Urothelium cell line (cell line): ENCODE results near the gene DNAJB4.

Experiments
- DNase-seq: peaks from one replicate; pipeline ENCODE4 v3.0.0; 2011; ENCODE audit warnings: low spot score, mixed read lengths
- FAIRE-seq: peaks from 2 replicates; lab custom pipeline; 2011; peaks lifted over from hg19 to GRCh38; lab: Jason Lieb, UNC

DNAJB4 gene

DNA sequence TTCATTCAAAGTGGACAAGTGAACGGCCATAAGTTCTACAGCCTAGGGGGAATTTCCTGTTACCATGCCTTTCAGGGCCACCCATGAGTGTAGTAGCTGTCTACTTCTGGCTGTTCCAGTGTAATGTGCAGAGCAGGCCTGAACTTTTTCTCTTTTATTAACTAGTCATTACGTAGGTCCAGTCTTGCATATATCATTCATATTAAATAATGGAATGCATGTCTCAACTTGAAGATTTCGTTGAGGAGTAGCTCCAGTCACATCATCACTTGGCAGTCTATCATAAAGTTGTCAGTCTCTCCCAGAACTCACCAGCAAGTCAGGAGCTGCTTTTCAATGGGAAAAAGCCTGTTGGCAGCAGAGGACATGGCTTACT, 29.0 kb downstream of the DNAJB4 start:
- FAIRE-seq (no peak), DNase-seq (no peak)

DNA sequence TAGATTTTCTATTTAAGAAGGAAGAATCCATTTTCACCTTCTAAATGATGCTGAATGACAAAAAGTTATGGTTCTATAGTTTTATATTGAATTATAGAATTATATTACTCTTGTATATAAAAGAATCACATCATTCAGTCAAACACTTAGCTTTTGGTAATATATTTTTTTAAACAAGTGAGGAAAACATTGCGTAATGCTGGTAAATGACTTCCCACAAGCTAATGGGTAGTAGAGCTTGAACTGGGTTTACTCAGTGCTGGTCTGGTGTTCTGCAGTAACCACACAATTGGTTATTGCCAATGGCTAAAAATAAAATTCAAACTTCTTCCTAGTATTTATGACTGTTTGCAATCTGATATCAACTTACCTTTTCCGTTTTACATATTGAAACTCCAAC, 30.4 kb downstream of the DNAJB4 start:
- DNase-seq (no peak), FAIRE-seq (no peak)

DNA sequence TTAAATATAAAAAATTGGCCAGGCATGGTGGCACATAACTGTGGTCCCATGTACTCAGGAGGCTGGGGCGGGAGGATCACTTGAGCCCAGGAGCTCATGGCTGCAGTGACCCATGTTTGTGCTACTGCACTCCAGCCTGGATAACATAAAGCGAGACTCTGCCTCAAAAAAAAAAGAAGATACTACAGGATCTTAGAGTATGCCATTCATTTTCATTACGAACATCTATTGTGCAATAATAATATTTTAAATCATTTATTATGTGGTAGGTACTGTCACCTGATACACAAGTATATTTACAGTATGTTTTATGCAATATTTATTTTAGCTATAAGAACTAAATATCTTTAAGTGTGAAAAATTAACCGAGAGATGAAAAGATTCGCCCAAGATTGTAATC, 31.7 kb downstream of the DNAJB4 start:
- no peak for FAIRE-seq
- no peak for DNase-seq

DNA sequence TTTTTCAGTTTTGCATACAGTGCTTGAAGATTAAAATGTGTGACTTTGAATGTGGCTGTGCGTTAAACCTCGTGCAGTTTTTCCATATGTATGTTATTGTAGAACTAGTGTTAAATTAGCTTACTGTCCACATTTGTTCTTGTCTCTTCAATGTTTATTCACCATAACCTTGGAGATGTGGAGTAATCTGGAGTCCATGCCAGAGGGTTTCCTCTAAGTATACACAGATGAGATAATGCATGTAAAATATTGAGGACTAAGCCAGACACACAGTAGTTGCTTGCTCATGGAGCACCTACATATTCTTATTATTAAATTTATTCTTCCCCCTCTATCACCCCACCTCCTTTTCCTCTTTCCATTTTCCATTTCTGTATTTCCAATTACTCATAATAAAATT, 33.3 kb downstream of the DNAJB4 start:
- FAIRE-seq: no peak

DNA sequence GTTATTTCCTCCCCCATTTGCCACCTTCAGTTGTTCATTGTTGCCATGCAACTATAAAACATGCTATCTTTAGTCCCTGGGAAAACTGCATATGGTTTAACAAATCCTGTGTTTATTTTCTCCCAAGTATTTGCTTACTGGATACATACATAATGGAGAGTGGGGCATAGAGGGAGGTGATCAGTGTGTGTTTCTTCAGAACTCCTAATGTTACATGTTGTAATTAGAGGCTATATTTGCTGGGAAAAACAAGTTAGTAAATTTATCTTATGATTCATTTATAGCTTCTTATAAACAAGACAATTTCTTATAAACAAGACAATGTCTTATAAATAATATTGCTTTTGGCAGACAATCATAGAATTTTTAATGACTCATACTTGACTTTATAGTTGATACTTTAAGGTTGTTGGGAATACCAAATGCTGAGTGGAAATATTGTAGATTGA, 33.8 kb downstream of the DNAJB4 start:
- no peak for DNase-seq
- FAIRE-seq: no peak

More for the DNA sequence above, 33.3 kb downstream of the DNAJB4 start:
- no peak for DNase-seq

DNA sequence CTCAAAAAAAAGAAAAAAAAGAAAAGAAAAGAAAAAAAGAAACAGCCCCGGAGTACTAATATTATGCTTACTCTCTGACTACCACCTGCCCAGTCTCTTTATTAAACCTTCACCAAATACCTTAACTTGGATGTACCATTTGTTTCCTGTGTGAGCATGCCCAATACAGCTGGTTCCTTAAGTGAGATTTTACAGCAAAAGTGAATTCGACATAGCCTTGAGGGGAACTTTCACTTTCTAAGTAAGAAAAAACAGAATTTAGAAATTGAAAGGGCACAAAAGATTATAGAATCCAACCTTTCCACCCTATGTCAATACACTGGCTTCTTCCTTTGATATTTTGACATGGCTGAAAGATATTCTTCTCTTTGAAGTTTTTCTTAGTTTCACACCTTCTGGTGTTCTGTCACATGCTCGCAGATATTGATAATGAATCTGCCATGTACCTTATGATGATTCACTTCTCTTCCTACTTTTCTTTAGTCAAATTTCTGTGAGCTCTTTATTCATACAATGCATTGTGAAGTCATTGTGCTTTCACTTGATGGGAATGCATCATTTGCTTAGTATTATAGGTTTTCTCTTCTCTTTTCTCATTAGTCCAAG, 35.8 kb downstream of the DNAJB4 start:
- FAIRE-seq: no peak

DNA sequence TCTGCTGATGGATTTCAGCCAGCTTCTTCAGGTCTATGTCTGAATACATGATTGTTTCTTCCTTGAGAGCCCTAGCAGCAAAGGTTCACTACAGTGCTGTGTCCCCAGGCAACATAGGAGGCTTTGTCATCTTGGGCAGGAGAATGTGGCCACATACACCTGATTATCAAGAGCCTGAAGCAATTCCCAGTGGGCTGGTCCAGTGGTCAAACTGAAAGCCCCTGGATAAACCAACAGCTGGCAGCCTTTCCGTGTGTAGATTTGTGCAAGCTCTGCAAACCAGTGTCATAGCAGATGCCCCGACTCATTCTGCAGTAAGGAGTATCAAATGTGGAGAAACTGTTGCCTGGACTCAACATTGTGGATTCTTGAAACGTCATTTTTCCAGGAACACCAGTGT, 38.7 kb downstream of the DNAJB4 start:
- FAIRE-seq (no peak), DNase-seq (no peak)

More for the DNA sequence above, 35.8 kb downstream of the DNAJB4 start:
- no peak for DNase-seq

DNA sequence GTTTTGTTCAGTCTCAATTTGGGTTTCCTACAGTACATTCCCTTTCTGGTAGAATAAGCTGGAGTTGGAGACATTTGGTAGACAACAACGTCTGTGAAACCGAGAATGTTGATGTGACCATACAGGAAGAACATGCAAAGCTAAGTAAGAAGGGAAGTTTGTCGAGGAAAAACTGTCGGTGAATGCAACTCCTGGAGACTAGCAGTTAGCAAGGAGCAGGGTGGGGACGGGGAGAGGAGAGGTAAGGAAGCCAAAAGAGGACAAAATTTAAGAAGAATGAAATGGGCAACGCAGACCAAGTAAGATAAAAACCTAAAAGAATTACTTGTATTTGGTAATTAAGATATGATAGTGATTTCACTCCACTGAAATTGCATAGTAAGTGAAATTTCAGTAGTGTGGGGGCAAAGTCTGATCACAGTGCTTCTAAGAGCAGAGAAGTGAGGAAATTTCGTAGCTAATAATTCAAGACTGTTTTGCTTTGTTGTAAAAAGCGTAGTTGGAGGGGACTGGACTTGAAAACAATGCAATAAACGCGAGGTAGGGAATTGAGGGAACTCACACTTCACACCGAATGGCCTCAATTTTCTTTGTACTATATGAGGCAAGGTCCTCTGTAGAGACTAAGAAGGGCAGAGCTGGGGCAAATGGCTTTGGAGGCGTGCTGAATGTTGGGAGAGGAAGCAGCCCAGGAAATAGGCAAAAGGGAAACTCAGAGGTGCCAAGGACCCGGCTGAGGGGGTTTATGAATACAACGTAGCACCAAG, 40.2 kb downstream of the DNAJB4 start:
- DNase-seq (no peak), FAIRE-seq (no peak)

DNA sequence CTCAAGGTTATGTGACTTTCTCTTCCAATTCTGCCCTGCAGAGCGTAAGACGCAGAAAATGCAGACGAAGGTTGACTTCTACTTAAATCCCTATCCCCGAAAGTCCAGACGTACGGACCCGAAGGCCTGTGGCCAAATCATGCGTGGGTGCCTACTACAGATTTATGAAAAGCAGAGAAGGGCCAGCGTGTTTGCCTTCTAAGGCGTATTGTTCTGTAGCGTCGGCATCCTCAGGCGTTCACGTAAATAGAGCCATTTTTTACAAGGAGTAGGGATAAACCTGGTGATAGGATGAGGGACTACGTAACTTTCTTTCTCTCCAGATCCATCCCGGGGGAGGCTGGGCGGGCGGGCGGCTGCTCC, 40.8 kb downstream of the DNAJB4 start:
- no peak for FAIRE-seq
- no peak for DNase-seq

DNA sequence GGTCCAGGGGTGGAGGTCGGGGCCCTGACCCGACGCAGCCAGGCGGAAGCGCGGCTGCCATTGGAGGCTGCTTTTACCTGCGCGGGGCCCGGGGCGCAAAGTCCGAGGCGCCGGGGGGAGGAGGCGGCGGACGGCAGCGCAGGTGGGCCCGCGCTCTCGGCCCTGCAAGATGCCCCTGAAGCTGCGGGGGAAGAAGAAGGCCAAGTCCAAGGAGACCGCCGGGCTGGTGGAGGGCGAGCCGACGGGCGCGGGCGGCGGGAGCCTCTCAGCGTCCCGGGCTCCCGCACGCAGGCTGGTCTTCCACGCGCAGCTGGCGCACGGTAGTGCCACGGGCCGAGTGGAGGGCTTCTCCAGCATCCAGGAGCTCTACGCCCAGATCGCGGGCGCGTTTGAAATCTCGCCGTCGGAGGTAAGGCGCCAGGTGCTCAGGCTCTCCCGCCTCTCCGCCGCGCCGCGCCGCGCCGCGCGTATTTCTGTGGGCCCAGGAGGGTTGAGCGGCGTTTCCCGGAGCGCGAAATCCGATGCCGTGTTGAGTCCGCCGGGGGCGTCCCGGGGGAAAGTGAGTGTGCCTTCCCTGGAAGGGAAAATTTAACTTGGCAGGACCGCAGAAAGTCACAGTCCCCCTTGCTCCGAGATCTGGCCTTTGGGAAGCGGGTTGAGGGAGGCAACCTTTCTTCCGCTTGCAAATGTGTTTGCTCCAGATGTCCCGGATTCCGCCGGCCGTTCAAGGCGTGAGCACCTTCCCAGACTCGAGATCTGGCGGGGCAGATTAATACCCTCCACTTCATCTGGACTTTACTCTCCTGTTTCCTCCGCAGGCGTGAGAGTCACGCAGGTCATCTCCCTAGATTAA, 41.4 kb downstream of the DNAJB4 start, which contains the start of gene GIPC2:
GIPC2 (plus strand) TSS at position 41 of the 853 bp plus-strand sequence; CDS start at position 170, 129 bp downstream.
- DNase-seq: no peak
- FAIRE-seq: no peak

DNA sequence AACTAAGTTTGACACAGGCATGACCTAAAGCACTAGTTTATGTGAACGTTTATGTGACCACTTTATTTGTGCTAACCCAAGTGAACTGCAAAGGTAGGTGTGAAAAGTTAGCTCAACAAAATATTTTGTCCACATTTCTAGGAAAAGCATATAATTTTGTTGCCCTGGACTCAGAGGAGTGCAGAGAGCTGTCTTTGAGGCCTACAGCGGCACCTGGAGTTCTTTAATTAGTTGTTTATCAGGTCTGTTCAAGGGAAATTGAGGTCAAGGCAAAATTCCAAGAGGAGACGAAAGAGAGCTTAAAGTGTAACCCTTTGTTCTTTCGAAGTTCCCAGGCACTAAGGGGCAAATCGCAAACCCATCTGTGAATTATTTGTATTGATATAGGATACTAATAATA, 42.4 kb downstream of the DNAJB4 start:
- DNase-seq: no peak
- no peak for FAIRE-seq

DNA sequence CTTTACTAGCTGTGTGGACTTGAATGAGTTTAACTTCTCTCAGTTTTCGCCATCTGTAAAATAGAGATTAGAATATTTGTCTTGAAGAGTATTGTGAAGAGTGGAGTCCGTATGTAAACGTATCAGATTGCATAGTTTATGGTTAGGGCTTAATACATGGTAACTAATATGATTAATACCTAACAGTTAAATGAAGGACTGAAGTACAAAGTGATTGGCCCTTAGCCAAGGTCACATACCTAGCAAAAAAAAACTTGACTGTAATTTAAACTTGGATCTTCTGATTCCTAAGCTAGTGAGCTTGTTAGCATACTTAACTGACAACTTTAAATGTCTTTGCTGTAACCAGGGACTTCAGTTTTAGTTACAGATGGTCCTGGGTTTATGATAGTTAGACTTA, 42.9 kb downstream of the DNAJB4 start:
- no peak for DNase-seq
- no peak for FAIRE-seq

DNA sequence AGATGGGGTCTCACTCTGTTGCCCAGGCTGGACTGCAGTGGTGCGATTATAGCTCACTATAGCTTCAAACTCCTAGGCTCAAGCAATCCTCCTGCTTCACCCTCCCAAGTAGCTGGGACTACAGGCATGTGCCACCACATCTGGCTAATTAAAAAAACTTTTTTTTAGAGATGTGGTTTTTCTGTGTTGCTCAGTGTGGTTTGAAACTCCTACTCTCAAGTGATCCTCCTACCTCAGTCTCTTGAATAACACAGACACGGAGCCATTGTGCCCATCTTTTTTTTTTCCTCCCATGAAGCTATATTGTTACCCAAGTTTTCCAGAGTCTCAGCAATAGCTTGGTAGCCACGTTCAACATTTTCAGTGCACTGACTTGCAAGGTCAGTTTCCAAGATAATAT, 43.7 kb downstream of the DNAJB4 start:
- DNase-seq (no peak), FAIRE-seq (no peak)

DNA sequence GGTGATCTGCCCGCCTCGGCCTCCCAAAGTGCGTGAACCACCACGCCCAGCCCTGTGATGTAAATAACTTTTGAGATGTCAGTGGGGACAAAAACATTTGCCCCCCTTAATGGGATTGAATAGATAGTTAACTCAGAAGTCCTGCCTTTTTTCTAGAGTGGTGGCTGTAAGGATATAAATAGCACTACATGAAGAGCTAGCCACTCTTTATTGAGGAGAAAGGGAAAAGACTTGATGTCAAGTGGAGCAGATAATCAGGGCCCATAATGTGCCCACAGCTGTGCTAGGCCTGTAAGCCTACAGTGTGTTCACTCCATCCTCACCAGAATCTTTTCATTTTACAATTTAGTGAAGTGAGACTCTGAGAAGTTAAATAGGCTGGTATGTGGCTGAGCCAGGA, 44.7 kb downstream of the DNAJB4 start:
- no peak for FAIRE-seq
- DNase-seq: no peak

DNA sequence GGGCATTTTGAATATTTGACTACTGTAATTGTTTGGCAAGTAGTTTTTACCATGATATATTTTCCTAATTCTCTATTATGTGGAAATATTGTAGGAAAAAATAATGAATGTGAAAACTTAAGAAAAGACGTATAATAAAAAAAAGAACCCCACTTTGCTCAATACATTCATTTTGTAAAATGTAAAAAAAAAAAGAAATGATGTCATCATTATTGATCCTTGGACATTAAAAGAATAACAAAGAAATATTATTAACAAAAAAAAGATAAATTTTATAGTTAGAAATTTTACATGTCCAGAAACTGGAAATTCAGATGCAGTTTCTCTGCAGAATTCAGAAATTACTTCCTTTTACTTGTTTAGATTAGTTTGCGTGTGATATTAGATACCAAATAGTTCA, 46.3 kb downstream of the DNAJB4 start:
- no peak for FAIRE-seq
- no peak for DNase-seq

DNA sequence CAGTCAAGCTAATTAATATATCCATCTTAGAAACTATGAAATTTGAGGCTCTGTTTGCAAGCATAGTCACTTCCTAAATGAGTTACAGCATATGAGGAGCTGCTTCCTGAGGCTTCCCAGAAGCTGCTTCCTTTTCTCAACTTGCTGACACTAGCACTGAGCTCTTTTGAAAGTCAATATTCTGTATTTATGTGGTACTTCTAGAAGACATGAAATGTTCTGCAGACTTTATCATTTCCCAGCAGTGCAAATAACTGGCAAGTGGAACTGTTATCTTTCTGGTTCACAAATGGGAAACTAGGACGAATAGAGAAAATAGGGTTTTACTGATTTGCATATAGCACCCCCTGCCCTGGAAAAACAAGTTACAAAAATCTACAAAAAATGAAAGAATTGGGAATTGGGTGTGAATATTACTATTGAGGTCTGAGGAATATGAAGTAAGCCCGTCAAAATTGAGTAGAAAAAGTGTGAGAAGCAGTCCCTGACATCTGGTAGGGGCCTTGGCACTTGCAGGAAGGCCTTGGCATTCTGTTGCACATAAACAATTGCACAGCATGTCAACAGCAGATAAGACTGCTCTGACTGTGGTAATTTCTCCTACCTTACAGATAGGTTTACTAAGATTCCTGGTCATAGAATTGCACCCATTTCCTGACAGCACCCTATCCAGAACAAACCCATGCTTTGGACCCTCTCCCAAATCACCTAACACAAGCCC, 48.1 kb downstream of the DNAJB4 start:
- DNase-seq: no peak
- no peak for FAIRE-seq

DNA sequence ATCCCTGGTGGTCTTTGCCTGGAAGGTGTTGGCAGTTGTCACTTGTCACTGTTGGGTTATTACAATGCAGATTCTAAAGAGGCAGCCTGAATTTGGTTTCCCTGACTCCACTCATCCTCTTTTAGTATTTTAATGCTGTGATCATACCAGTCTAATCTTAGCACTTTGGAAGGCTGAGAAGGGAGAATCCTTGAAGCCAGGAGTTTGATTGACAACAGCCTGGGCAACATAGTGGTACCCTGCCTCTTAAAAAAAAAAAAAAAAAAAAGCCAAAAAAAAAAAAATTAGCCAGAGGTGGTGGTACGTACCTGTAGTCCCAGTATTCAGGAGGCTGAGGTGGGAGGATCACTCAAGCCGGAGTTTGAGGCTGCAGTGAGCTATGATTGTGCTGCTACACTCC, 48.8 kb downstream of the DNAJB4 start:
- FAIRE-seq (no peak), DNase-seq (no peak)

DNA sequence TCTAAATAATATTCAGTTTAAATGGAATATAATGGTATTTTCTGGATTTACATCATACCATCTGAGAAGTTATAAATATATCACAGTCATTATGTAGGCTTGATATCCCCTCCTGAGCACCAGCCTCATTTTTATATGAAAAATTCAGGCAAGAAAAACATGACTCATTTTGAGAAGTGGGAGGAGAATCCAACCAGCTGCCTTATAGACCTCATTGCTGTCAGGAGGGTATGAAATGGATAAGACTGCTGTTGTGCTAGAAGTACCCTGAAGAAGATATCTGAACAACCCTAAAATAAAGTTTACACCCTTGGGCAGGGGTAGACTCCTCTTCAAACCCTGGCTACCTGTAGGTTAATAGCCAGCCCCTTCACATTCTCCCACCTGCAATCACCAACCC, 49.8 kb downstream of the DNAJB4 start:
- FAIRE-seq (no peak), DNase-seq (no peak)

DNA sequence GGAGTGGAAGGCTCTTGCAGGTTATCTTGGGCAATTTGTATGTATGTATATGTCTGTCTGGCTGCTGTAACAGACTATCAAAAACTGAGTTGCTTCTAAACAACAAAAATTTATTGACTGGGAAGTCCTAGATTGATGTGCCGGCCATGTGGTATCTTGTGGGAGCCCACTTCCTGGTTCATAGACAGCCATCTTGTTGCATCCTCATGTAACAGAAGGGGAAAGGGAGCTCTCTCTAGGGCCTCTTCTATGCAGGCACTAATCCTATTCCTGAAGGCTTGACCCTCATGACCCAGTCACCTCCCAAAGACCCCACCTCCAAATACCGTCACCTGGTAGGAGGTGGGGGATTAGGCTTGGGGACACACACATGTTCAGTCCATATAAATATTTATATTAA, 50.2 kb downstream of the DNAJB4 start:
- DNase-seq (no peak), FAIRE-seq (no peak)

DNA sequence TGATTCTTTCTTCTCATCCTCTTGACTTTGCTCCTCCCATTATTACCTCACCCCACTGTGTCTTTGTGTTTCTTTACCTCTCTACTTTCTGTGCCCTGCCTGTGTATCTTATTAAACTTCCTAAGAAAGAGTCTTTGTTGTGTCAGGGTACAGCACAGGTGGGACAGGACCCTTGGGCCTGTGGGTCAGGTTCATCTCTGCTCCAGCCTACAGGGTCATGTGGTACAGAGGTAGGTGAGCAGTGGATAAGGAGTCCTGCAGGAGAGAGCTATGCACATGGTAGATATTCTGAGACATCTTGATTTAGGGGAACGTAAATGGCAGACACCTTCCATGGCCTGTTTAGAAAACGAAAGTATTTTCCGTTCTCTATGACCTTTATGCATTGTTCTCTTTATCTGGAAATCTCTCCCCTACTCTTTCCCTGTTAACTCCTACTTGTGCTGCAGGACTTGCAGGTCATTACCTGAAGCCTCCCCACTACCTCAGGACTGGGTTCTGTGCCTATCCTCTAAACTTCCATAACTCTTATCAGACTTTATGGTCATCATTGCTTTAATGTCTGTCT, 50.9 kb downstream of the DNAJB4 start:
- no peak for FAIRE-seq
- no peak for DNase-seq

DNA sequence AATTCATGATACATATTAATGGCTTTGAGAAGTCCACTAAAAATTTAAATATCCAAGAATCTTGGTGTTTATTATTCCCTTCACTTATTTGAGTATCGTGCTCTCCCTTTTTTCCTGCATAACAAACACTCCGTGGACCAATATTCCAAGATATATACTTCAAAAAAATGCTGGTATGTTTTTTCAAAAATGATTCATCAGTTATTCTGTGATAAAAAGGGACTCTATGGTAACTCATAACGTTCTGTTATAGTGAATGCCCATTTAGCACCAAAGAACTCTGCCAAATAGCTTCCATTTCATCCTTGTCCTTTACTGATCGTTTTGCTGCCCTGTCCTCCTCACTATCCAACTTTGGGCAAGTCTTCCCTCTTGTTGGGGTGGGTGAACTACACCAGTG, 53.9 kb downstream of the DNAJB4 start:
- DNase-seq (no peak), FAIRE-seq (no peak)
